ENCODE results near the gene ITGB8.
A peak's percentile ranks its signal among the peaks of the same experiment; 100 is the strongest.

The ITGB8 gene

GRCh38 chr7:20401861-20402746 lies 71.4 kb downstream of the ITGB8 start:
- Histone ChIP-seq H3K4me1 (ENCODE audit: control insufficient read depth, insufficient read depth, low read length, unreplicated experiment) (peaks cover 16% of the 10 kb centered on the region), H3K4me3 (ENCODE audit: low read depth, low read length) (no peak overlapping the region), H3K27ac (ENCODE audit: low read depth, low read length) (peak overlapping the region; percentile 15; the same call in 1 of the 2 replicates), H2AFZ (ENCODE audit: low read length, unreplicated experiment) (peak overlapping the region; percentile 65), H3K79me2 (ENCODE audit: control insufficient read depth, insufficient read depth, low read length, unreplicated experiment) (no peaks in the 10 kb centered on the region), H3K27me3 (ENCODE audit: insufficient read depth, low read length) (no peaks in the 10 kb centered on the region), H3K36me3 (ENCODE audit: insufficient read depth, low read length) (no peaks in the 10 kb centered on the region)

- no peaks in the 10 kb centered on the region for H3K27me3 ChIP-seq (ENCODE audit: insufficient read depth, low read length)
- peak overlapping the region; percentile 15; the same call in 1 of the 2 replicates for H3K27ac ChIP-seq (ENCODE audit: low read depth, low read length)
- H3K36me3 ChIP-seq (ENCODE audit: insufficient read depth, low read length): no peaks in the 10 kb centered on the region
- peak overlapping the region; percentile 65 for H2AFZ ChIP-seq (ENCODE audit: low read length, unreplicated experiment)
- H3K79me2 ChIP-seq (ENCODE audit: control insufficient read depth, insufficient read depth, low read length, unreplicated experiment): no peaks in the 10 kb centered on the region
- H3K4me3 ChIP-seq (ENCODE audit: low read depth, low read length): no peak overlapping the region
- H3K4me1 ChIP-seq (ENCODE audit: control insufficient read depth, insufficient read depth, low read length, unreplicated experiment): peaks cover 22% of the 10 kb centered on the region
Observed at GRCh38 chr7:20402747-20403230, 72.1 kb downstream of the ITGB8 start.

GRCh38 chr7:20403331-20403730 lies 72.6 kb downstream of the ITGB8 start:
- no peaks in the 10 kb centered on the region for H3K79me2 ChIP-seq (ENCODE audit: control insufficient read depth, insufficient read depth, low read length, unreplicated experiment)
- no peak overlapping the region for H2AFZ ChIP-seq (ENCODE audit: low read length, unreplicated experiment)
- no peaks in the 10 kb centered on the region for H3K27me3 ChIP-seq (ENCODE audit: insufficient read depth, low read length)
- no peak overlapping the region for H3K27ac ChIP-seq (ENCODE audit: low read depth, low read length)
- no peak overlapping the region for H3K4me3 ChIP-seq (ENCODE audit: low read depth, low read length)
- H3K4me1 ChIP-seq (ENCODE audit: control insufficient read depth, insufficient read depth, low read length, unreplicated experiment): peaks cover 27% of the 10 kb centered on the region
- H3K36me3 ChIP-seq (ENCODE audit: insufficient read depth, low read length): no peaks in the 10 kb centered on the region

- H2AFZ ChIP-seq (ENCODE audit: low read length, unreplicated experiment): no peak overlapping the region
- no peaks in the 10 kb centered on the region for H3K27me3 ChIP-seq (ENCODE audit: insufficient read depth, low read length)
- H3K79me2 ChIP-seq (ENCODE audit: control insufficient read depth, insufficient read depth, low read length, unreplicated experiment): no peaks in the 10 kb centered on the region
- H3K27ac ChIP-seq (ENCODE audit: low read depth, low read length): no peak overlapping the region
- H3K36me3 ChIP-seq (ENCODE audit: insufficient read depth, low read length): no peaks in the 10 kb centered on the region
- H3K4me3 ChIP-seq (ENCODE audit: low read depth, low read length): no peak overlapping the region
- H3K4me1 ChIP-seq (ENCODE audit: control insufficient read depth, insufficient read depth, low read length, unreplicated experiment): peaks cover 34% of the 10 kb centered on the region
Observed at GRCh38 chr7:20404320-20404719, 73.6 kb downstream of the ITGB8 start.

DNA sequence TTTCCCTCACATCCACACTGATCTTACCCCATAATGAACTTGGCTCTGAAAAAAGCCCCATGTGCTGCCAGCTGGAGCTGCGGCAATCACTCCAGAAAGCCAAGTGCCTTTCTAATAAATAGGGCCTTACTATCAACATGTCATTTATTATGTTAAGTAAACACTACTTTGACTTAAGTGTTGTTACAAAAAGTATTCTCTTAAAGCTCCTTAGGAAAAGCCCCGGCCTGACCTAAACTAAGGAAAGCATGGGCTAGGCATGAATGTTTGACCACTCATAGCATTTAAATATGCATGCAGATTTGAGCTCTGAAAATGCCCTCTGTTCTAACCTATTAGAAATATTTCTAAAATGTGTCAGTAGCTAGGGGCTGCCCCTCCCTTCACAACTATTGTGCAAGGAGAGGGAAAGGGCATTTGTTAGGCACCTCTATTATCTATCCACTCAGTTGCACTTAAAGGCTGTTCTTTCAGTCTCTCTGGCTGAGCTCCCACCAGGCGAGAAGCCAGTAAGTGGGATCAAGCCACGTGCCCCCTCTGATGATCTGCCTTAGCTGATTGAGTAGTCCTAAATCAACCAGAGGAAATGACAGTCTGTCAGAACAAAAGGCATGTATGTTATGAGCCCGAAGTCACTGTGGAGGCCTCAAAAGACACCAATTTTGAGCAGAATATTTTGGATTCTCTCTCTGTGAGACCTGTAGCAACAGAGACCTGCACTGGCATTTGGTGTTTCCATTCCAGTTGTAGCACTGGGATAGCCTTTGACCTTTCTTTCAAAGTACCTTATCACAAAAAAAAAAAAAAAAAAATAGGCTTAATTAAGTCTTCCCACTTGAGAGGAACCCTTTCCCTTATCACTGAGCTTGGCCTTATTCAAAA lies 77.1 kb downstream of the ITGB8 start:
- Histone ChIP-seq H3K27ac (ENCODE audit: low read depth, low read length) (peak overlapping the region; percentile 51), H3K27me3 (ENCODE audit: insufficient read depth, low read length) (no peaks in the 10 kb centered on the region), H2AFZ (ENCODE audit: low read length, unreplicated experiment) (no peak overlapping the region), H3K36me3 (ENCODE audit: insufficient read depth, low read length) (no peaks in the 10 kb centered on the region), H3K4me1 (ENCODE audit: control insufficient read depth, insufficient read depth, low read length, unreplicated experiment) (peaks cover 26% of the 10 kb centered on the region), H3K79me2 (ENCODE audit: control insufficient read depth, insufficient read depth, low read length, unreplicated experiment) (no peaks in the 10 kb centered on the region), H3K4me3 (ENCODE audit: low read depth, low read length) (no peak overlapping the region)

- Histone ChIP-seq H2AFZ (ENCODE audit: low read length, unreplicated experiment) (no peak overlapping the region), H3K4me1 (ENCODE audit: control insufficient read depth, insufficient read depth, low read length, unreplicated experiment) (peaks cover 22% of the 10 kb centered on the region), H3K79me2 (ENCODE audit: control insufficient read depth, insufficient read depth, low read length, unreplicated experiment) (no peaks in the 10 kb centered on the region), H3K4me3 (ENCODE audit: low read depth, low read length) (no peak overlapping the region), H3K27ac (ENCODE audit: low read depth, low read length) (peak overlapping the region; percentile 51), H3K27me3 (ENCODE audit: insufficient read depth, low read length) (no peaks in the 10 kb centered on the region), H3K36me3 (ENCODE audit: insufficient read depth, low read length) (no peaks in the 10 kb centered on the region)
Observed at GRCh38 chr7:20408467-20408826, 77.7 kb downstream of the ITGB8 start.

GRCh38 chr7:20409961-20410360 lies 79.3 kb downstream of the ITGB8 start:
- Histone ChIP-seq H3K79me2 (ENCODE audit: control insufficient read depth, insufficient read depth, low read length, unreplicated experiment) (no peaks in the 10 kb centered on the region), H2AFZ (ENCODE audit: low read length, unreplicated experiment) (no peak overlapping the region), H3K27me3 (ENCODE audit: insufficient read depth, low read length) (no peaks in the 10 kb centered on the region), H3K27ac (ENCODE audit: low read depth, low read length) (no peak overlapping the region), H3K36me3 (ENCODE audit: insufficient read depth, low read length) (no peaks in the 10 kb centered on the region), H3K4me1 (ENCODE audit: control insufficient read depth, insufficient read depth, low read length, unreplicated experiment) (peaks cover 21% of the 10 kb centered on the region), H3K4me3 (ENCODE audit: low read depth, low read length) (no peak overlapping the region)

DNA sequence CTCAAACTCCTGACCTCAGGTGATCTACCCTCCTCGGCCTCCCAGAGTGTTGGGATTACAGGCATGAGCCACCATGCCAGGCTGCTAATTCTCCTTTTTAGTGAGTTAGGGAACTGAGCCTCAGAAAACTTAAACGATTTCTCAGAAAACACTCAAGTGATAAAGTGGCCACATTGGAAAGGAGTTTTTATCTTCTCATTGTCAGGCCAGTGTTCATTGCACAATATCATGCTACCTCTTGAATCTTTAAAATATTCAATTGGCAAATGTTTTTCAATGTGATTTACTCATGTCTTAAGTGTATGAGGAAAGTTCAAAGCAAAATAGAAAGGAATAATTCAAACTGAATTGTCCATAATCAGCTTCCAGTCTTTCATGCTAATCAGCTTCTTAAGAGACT lies 80.7 kb downstream of the ITGB8 start:
- Histone ChIP-seq H2AFZ (ENCODE audit: low read length, unreplicated experiment) (no peak overlapping the region), H3K36me3 (ENCODE audit: insufficient read depth, low read length) (no peaks in the 10 kb centered on the region), H3K4me1 (ENCODE audit: control insufficient read depth, insufficient read depth, low read length, unreplicated experiment) (peaks cover 21% of the 10 kb centered on the region), H3K27ac (ENCODE audit: low read depth, low read length) (no peak overlapping the region), H3K27me3 (ENCODE audit: insufficient read depth, low read length) (no peaks in the 10 kb centered on the region), H3K4me3 (ENCODE audit: low read depth, low read length) (no peak overlapping the region), H3K79me2 (ENCODE audit: control insufficient read depth, insufficient read depth, low read length, unreplicated experiment) (no peaks in the 10 kb centered on the region)

GRCh38 chr7:20412032-20412431 lies 81.3 kb downstream of the ITGB8 start:
- Histone ChIP-seq H3K4me3 (ENCODE audit: low read depth, low read length) (no peak overlapping the region), H3K4me1 (ENCODE audit: control insufficient read depth, insufficient read depth, low read length, unreplicated experiment) (peaks cover 18% of the 10 kb centered on the region), H2AFZ (ENCODE audit: low read length, unreplicated experiment) (no peak overlapping the region), H3K27ac (ENCODE audit: low read depth, low read length) (no peak overlapping the region), H3K27me3 (ENCODE audit: insufficient read depth, low read length) (no peaks in the 10 kb centered on the region), H3K79me2 (ENCODE audit: control insufficient read depth, insufficient read depth, low read length, unreplicated experiment) (no peaks in the 10 kb centered on the region), H3K36me3 (ENCODE audit: insufficient read depth, low read length) (no peaks in the 10 kb centered on the region)

DNA sequence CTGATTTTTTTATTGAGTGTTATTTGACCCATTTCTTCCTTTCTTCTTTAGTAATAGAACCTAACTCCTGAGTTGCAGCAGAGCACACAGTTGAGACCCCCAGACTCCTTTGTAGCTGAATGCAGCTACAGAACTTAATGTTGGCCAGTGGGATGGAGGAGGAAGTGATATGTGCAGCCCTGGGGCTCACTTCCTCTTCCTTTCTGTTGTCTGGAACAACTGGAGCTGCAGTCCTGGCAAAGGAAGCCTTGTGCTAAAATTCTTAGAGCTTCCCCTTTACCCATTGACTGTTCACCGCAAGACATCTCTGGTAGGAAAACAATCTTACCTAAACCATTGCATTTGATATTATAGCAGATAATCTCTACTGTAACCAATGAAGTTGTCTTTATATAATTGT lies 86.6 kb downstream of the ITGB8 start:
- H3K27me3 ChIP-seq (ENCODE audit: insufficient read depth, low read length): no peaks in the 10 kb centered on the region
- H3K4me3 ChIP-seq (ENCODE audit: low read depth, low read length): no peak overlapping the region
- H3K27ac ChIP-seq (ENCODE audit: low read depth, low read length): no peak overlapping the region
- no peak overlapping the region for H2AFZ ChIP-seq (ENCODE audit: low read length, unreplicated experiment)
- no peaks in the 10 kb centered on the region for H3K4me1 ChIP-seq (ENCODE audit: control insufficient read depth, insufficient read depth, low read length, unreplicated experiment)
- no peaks in the 10 kb centered on the region for H3K36me3 ChIP-seq (ENCODE audit: insufficient read depth, low read length)
- no peaks in the 10 kb centered on the region for H3K79me2 ChIP-seq (ENCODE audit: control insufficient read depth, insufficient read depth, low read length, unreplicated experiment)
